AG04450 (cell line): ENCODE measurements around the gene TNP1. TPM values are rescaled to one million over a fixed set of nuclear protein-coding genes. Genes with fewer than 3 reads are reported as not detected.

Source experiments
- CTCF ChIA-PET: fragments of 300-600, 350-600 bp; formaldehyde crosslinking; extraction: SDS; loops from one replicate; lab custom pipeline; 2022; ENCODE audit warnings: antibody characterized with exemption, inconsistent platforms; lab: Charles Lee
- POLR2A ChIA-PET: fragments of 350-600 bp; formaldehyde crosslinking; extraction: SDS; loops from one replicate; lab custom pipeline; 2021; ENCODE audit warnings: antibody characterized with exemption, inconsistent platforms; lab: Yijun Ruan, JAX
- DNase-seq: peaks from one replicate; pipeline ENCODE4 v3.0.0-alpha.2; 2011; ENCODE audit warnings: low read depth, low spot score
- H3K27ac ChIP-seq: one replicate; pipeline ENCODE4 v1.5.1; 2012; ENCODE audit warnings: low read depth, low read length, control low read depth
- H3K27me3 ChIP-seq: one replicate; pipeline ENCODE4 v1.6.0; 2012; ENCODE audit warnings: low read length; ENCODE audit not compliant: control insufficient read depth, insufficient read depth
- H3K4me3 ChIP-seq: 2 replicates; pipeline ENCODE4 v1.5.1; 2011; ENCODE audit warnings: mild to moderate bottlenecking, low read depth, low read length, control low read depth
- H3K9me3 ChIP-seq: 2 replicates; pipeline ENCODE4 v1.5.1; 2012; ENCODE audit warnings: low read length; ENCODE audit not compliant: control insufficient read depth, insufficient read depth
- polyA plus RNA-seq: library from polyadenylated mRNA; depleted of rRNA; stranded (reverse); fragments of >200 nt; gene quantifications from 2 replicates; pipeline ENCODE4 v1.2.3, GENCODE V29; 2011
- TF ChIP-seq, protein P1 (sequence below): IDR thresholded peaks from 2 replicates; pipeline ENCODE4 v1.5.1; 2011; ENCODE audit warnings: low read depth, low read length, control low read depth, inconsistent platforms

Gene TNP1
- polyA plus RNA-seq, 1 experiment, result not detected

- Histone ChIP-seq H3K27me3 (no peaks in the 10 kb centered on the region), H3K9me3 (no peaks in the 10 kb centered on the region), H3K4me3 (no peak overlapping the region), H3K27ac (no peak overlapping the region)
- no peak for DNase-seq
- ChIA-PET CTCF (no interaction called here), POLR2A (no interaction called here)
- TF ChIP-seq, protein P1, sequence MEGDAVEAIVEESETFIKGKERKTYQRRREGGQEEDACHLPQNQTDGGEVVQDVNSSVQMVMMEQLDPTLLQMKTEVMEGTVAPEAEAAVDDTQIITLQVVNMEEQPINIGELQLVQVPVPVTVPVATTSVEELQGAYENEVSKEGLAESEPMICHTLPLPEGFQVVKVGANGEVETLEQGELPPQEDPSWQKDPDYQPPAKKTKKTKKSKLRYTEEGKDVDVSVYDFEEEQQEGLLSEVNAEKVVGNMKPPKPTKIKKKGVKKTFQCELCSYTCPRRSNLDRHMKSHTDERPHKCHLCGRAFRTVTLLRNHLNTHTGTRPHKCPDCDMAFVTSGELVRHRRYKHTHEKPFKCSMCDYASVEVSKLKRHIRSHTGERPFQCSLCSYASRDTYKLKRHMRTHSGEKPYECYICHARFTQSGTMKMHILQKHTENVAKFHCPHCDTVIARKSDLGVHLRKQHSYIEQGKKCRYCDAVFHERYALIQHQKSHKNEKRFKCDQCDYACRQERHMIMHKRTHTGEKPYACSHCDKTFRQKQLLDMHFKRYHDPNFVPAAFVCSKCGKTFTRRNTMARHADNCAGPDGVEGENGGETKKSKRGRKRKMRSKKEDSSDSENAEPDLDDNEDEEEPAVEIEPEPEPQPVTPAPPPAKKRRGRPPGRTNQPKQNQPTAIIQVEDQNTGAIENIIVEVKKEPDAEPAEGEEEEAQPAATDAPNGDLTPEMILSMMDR, result no peak
Observed at GRCh38 chr2:216871333-216871934, 11.6 kb upstream of the TNP1 start.

- CTCF ChIA-PET, result no interaction called here
- TF ChIP-seq, protein P1, result no peak
- no peaks in the 10 kb centered on the region for H3K27me3 ChIP-seq
Observed at GRCh38 chr2:216870508-216871332, 10.9 kb upstream of the TNP1 start.

DNA sequence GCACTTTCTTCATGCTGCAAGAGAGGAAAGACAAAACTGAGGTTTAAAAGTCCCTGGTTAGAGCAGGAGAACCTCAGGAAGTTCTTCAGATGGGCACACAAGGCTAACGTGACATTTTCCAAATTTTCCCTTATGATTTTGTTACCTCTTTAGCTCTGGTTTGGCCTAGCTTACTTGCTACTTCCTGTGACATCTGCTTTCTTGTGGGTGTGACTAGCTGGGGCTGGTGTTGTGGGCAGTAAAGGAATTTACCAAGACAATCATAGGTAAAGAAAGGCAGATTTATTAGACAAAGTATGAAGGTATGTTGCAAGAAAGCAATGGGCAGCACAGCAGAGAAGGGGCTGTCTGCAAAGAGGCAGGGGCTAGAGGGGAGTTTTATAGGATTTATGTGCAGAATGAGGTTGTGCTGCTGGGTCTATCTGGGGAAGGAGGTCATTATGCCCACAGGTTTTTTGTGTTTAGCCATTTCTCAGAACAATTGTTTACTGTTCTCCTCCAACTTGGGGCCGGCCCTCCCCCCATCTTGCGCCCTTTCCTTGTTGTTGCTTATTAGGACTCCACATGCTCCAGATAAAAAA lies 6.7 kb upstream of the TNP1 start:
- Histone ChIP-seq H3K4me3 (no peak overlapping the region), H3K9me3 (no peaks in the 10 kb centered on the region), H3K27me3 (no peaks in the 10 kb centered on the region), H3K27ac (no peak overlapping the region)
- ChIA-PET POLR2A (no interaction called here), CTCF (no interaction called here)
- TF ChIP-seq, protein P1, result no peak
- no peak for DNase-seq

More at GRCh38 chr2:216870508-216871332, 10.9 kb upstream of the TNP1 start:
- H3K27ac ChIP-seq, result no peak overlapping the region
- H3K4me3 ChIP-seq, result no peak overlapping the region
- no peaks in the 10 kb centered on the region for H3K9me3 ChIP-seq
- POLR2A ChIA-PET, result no interaction called here
- DNase-seq, result no peak

GRCh38 chr2:216865658-216866057 lies 5.8 kb upstream of the TNP1 start:
- H3K9me3 ChIP-seq, result no peaks in the 10 kb centered on the region
- H3K27ac ChIP-seq, result no peak overlapping the region
- H3K4me3 ChIP-seq, result no peak overlapping the region
- ChIA-PET CTCF (no interaction called here), POLR2A (interaction anchor here (0.6 kb wide), 1 partner anchor 125 kb away, joined by 3 read pairs; no protein-coding TSS in a partner anchor)
- no peaks in the 10 kb centered on the region for H3K27me3 ChIP-seq
- TF ChIP-seq, protein P1, result no peak
- DNase-seq, result no peak

DNA sequence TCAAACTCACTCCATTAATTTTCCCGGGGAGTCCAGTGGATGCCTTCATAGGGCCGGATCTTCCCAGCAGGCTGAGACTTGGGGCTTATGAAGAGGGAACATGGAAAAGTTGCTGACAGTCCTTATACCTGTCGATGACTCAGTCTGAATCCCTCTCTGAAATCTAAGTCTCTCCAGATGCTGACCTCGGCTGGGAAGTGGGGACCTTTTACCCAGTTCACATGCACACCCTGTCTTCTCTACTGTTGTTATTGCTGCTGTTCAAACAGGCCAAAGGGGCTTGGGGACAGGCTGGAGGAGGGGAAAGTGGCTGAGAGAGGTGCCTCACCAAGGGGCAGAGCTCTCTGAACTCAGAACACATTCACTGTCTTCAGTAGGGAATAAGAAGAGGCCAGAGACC lies 4.1 kb upstream of the TNP1 start:
- TF ChIP-seq, protein P1, result no peak
- ChIA-PET CTCF (no interaction called here), POLR2A (no interaction called here)
- Histone ChIP-seq H3K27ac (no peak overlapping the region), H3K9me3 (no peaks in the 10 kb centered on the region), H3K27me3 (no peaks in the 10 kb centered on the region), H3K4me3 (no peak overlapping the region)
- DNase-seq, result no peak
